ENCODE measurements around the gene ZBTB7C.

DNA sequence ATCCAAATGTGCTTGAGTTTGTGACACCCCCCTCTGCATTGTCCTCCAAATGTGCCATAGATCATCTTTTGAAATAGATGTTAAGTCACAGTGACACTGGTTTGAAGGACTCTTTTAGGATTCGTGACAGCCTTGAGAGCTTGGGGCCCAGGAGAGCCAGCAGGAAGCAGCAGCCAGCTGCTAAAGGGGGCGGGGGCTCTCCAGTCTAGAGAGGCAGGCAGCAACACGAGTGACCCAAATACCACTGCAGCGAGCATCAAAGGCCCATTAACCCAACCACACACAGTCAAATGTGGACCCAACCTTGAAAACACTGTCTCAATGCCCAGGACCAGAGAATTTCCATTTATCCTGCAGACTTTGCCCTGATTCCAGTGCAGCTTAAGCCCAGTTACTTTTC lies 75.6 kb downstream of the ZBTB7C start:
- TF ChIP-seq, protein P1, sequence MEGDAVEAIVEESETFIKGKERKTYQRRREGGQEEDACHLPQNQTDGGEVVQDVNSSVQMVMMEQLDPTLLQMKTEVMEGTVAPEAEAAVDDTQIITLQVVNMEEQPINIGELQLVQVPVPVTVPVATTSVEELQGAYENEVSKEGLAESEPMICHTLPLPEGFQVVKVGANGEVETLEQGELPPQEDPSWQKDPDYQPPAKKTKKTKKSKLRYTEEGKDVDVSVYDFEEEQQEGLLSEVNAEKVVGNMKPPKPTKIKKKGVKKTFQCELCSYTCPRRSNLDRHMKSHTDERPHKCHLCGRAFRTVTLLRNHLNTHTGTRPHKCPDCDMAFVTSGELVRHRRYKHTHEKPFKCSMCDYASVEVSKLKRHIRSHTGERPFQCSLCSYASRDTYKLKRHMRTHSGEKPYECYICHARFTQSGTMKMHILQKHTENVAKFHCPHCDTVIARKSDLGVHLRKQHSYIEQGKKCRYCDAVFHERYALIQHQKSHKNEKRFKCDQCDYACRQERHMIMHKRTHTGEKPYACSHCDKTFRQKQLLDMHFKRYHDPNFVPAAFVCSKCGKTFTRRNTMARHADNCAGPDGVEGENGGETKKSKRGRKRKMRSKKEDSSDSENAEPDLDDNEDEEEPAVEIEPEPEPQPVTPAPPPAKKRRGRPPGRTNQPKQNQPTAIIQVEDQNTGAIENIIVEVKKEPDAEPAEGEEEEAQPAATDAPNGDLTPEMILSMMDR (IDR thresholded peaks at IDR 0.05; ENCODE audit: insufficient read depth, low read length, poor library complexity, severe bottlenecking) = no peak
- no peak for TF ChIP-seq EZH2phosphoT487 (conservative IDR thresholded peaks at IDR 0.05; ENCODE audit: low read length)

Measured in SU-DHL-6 (cell line).